Dedifferentiated amniotic fluid mesenchymal stem cell (primary cell): ENCODE measurements around the gene MUC4.
"Not testable (repeated sequence)": the region's sequence is repeated elsewhere in the genome, so short reads cannot be mapped to it uniquely, and the experiment has no call there.

Experiments used
- DNase-seq: peaks from one replicate; pipeline ENCODE4 v3.0.0-alpha.2; 2016; ENCODE audit errors: extremely low spot score

MUC4 gene

GRCh38 chr3:195715583-195716266 is 96.0 kb downstream of the MUC4 start:
- no peak for DNase-seq

GRCh38 chr3:195715134-195715533 is 96.6 kb downstream of the MUC4 start:
- DNase-seq: no peak

GRCh38 chr3:195714380-195715011 is 97.2 kb downstream of the MUC4 start:
- DNase-seq: no peak

DNA sequence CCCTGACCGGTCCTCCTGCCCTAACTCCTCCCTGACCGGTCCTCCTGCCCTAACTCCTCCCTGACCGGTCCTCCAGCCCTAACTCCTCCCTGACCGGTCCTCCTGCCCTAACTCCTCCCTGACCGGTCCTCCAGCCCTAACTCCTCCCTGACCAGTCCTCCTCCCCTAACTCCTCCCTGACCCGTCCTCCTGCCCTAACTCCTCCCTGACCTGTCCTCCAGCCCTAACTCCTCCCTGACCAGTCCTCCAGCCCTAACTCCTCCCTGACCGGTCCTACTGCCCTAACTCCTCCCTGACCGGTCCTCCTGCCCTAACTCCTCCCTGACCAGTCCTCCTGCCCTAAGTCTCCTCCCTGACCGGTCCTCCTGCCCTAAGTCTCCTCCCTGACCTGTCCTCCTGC is 98.6 kb downstream of the MUC4 start:
- not testable (repeated sequence) for DNase-seq

GRCh38 chr3:195712535-195712910 is 99.2 kb downstream of the MUC4 start:
- DNase-seq: not testable (repeated sequence)

- DNase-seq: no peak
These were observed 99.8 kb downstream of the MUC4 start for GRCh38 chr3:195711813-195712534.

- DNase-seq: not testable (repeated sequence)
These were observed 100.5 kb downstream of the MUC4 start for GRCh38 chr3:195711091-195711812.

GRCh38 chr3:195710126-195710905 is 101.4 kb downstream of the MUC4 start:
- DNase-seq: not testable (repeated sequence)

- no peak for DNase-seq
These were observed 102.0 kb downstream of the MUC4 start for GRCh38 chr3:195709676-195710085.

DNA sequence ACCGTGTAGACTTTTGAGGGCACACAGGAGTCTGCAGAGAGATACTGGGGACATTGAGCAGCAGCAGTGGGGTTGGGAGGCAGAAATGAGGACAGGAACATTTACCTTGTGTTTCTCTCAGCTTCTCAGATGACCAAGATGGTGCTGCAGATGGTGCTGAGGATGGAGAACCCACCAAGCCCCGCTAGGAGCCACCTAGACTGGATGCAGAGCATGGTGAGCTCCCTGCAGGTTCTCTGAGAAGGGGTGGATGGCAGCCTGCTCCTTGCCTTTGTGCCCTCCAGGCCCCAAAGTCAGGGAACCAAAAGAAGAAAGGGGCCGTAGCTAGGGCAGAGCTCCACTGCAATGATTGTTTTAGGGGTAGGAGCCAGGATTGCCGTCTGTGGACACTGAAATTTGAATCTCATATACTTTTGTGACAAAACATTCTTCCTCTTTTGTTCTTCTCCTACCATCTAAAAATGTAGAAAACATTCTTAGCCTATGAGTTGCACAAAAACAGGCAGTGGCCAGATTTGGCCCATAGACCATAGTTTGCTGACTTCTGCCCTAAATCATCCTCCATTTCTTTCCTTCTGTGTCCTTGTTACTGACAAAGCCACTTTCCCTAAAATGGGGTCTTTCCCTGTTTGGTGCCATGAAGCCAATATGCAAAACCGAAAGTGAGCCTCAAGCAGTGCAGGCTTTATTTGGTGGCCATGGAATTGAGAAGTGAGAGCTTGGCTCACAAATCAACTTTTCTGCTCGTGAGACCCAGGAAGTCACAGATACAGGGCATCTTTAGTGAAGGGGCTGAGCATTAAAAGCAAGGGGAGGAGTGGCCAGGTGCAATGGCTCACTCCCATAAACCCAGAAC is 102.9 kb downstream of the MUC4 start:
- DNase-seq: no peak

- no peak for DNase-seq
These were observed 103.7 kb downstream of the MUC4 start for GRCh38 chr3:195708061-195708460.

DNA sequence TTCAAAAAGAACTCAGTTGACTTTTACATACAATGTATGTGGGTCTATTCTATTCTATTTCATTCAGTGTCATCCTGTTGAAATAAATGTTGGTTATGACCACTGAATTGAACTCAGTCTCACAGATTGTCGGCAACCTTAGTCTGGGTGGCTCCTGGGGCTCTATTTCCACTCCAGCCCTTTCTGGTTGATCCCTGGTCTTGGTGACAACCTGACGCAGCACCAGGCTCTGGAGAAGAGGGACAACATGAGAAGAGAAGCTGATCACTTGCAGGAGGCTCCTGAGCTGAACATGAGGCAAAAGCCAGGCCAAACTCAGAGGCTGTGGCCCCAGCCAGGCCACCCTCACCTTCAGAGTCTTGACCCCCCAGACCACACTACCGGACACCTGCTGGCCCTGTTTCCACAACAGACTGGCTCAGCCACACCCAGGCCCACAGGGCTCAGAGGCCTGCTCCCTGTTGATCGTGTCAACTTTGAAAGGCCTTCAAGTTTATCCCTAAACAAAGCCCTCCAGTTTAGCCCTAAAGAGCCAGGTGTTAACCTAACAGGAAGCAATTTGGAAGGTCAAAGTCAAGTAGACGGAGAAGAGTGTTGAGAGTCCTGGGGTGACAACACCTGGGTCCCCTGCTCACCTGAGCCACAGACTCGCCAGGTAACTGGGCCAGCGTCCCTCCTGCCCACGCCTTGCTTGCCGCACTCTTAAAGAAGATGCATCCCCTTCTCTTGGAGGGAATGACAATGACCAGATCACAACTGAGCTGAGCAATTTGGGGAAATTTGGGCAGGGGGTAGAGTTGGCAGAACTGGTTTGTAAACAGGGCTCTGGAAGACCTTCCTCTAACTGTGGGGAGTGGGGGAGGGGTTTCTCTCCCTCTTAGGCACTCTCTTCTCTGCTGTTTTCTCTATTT is 106.4 kb downstream of the MUC4 start:
- no peak for DNase-seq

- no peak for DNase-seq
These were observed 107.2 kb downstream of the MUC4 start for GRCh38 chr3:195704433-195704999.

DNA sequence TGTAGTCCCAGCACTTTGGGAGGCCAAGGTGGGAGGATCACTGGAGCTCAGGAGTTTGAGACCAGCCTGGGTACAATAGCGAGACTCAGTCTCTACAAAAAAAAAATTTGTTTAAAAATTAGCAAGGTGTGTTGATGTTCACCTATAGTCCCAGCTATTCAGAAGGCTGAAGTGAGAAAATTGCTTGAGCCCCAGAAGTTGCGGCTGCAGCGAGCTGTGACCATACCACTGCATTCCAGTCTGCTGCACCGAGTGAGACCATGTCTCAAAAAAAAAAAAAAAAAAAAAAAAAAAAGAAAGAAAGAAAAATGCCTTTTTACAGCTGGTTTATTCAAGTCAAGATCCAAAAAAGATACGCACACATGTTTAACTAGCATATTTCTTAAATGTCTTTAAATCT is 108.0 kb downstream of the MUC4 start:
- no peak for DNase-seq

- no peak for DNase-seq
These were observed 110.5 kb downstream of the MUC4 start for GRCh38 chr3:195701042-195701915.

DNA sequence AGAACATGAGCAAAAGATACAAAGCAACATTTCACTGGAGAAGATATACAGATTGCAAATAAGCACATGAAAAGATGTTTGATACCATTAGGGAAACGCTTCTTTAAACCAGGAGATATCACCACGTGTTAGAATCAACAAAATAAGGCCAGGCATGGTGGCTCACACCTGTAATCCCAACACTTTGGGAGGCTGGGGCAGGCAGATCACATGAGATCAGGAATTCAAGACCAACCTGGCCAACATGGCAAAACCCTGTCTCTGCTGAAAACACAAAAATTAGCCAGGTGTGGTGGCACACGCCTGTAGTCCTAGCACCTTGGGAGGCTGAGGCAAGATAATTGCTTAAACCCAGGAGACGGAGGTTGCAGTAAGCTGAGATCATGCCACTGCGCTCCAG is 111.4 kb downstream of the MUC4 start:
- no peak for DNase-seq

DNA sequence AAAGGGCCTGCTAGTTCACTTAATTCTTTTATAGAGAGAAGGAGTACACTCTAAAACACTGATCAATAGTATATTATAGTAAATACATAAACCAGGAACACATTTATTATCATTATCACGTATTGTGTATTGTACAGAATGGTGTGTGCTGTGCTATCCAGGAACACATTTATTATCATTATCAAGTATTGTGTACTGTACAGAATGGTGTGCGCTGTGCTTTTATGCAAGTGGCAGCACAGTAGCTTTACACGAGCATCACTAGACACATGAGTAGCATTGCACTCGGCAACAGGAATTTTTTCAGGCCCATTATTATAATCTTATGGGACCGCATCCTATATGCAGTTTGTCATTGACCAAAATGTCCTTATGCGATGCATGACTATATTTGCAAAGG is 111.9 kb downstream of the MUC4 start:
- DNase-seq: no peak

DNA sequence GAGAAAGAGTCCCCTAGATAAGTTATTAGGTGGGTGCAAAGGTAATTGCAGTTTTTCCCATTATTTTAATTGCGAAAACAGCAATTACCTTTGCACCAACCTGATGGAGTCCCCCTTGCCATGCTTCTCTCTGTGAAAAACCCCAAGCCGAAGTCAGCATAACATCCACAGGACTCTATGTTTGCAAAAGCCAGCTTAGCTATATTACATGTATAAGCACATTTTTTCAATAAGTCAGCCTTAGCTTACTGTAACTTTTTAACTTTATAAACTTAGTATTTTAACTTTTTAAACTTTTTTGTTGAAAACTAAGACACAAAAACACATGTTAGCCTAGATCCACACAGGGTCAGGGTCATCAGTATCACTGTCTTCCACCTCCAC is 112.3 kb downstream of the MUC4 start:
- DNase-seq: no peak
